Colonic mucosa (tissue), 4 donors: ENCODE results near the gene LRMDA. TPM values are rescaled to one million over a fixed set of nuclear protein-coding genes. Genes with fewer than 3 reads are reported as not detected.

Experiments
- DNase-seq: peaks from one replicate; pipeline ENCODE4 v3.0.0-alpha.2; 2020
- H3K27ac ChIP-seq: fragments of 200-600 bp; one replicate; pipeline ENCODE4 v1.8.0; 2021
- H3K27me3 ChIP-seq: fragments of 200-600 bp; one replicate; pipeline ENCODE4 v1.8.0; 2021
- H3K36me3 ChIP-seq: fragments of 200-600 bp; one replicate; pipeline ENCODE4 v1.8.0; 2021
- H3K4me1 ChIP-seq: fragments of 200-600 bp; one replicate; pipeline ENCODE4 v1.8.0; 2021; ENCODE audit warnings: mild to moderate bottlenecking
- H3K4me3 ChIP-seq: fragments of 200-600 bp; one replicate; pipeline ENCODE4 v1.8.0; 2021
- H3K9ac ChIP-seq, 2 donors: one replicate each; pipeline ENCODE4 v1.7.0; 2013; ENCODE audit warnings: control low read depth in 2 of 2, low read depth in 2 of 2, low read length in 2 of 2
- H3K9me3 ChIP-seq: fragments of 200-600 bp; one replicate; pipeline ENCODE4 v1.8.0; 2021
- intact Hi-C: fragments of 100-400 bp; cut with DNase I; formaldehyde crosslinking; loops from one replicate; pipeline ENCODE4 v1.14.1; 2022
- total RNA-seq, 2 donors: library from RNA; stranded (reverse); fragmentation: NEBNext Ultra II Directional in 1 of 2; extraction: Animal tissue kit (Norgen Biotek cat#: 25700) in 1 of 2; gene quantifications; one replicate each; pipeline ENCODE4 v1.2.1, GENCODE V29; 2021
- TF ChIP-seq, protein P1 (sequence below): fragments of 200-600 bp; IDR thresholded peaks from one replicate; pipeline ENCODE4 v1.8.0; 2022; ENCODE audit warnings: antibody characterized with exemption, mild to moderate bottlenecking
- donor health status: healthy.
- donor health status: DM: no; HTN: no; CAD: no.
- donor health status: DM: no; HTN: no; CAD: no.

LRMDA gene
- total RNA-seq, 2 donors from 2014 or later, result 2.5 to 5.2 TPM

DNA sequence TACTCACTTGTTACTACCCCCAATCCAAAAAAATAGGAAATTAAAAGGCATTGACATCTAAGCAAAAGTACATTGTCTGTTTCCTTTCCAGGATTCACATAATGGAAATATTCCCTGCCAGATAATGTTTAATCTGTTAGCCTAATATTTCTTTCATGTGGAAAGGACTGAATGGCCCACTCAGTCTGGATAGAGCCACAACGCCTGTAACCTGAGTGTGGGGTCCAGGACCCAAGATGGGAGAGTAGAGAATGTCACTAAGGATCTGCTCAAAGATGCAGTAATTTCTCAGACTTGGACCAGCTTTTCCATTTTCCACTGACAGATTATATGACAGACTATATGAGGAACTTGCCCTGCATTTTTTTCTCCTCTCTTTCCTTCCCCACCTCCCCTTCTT, 1117.3 kb downstream of the LRMDA start:
- intact Hi-C loops, result loop anchor here (5.0 to 10.0 kb wide), 2 partner anchors 224 to 439 kb away; no protein-coding TSS in a partner anchor

DNA sequence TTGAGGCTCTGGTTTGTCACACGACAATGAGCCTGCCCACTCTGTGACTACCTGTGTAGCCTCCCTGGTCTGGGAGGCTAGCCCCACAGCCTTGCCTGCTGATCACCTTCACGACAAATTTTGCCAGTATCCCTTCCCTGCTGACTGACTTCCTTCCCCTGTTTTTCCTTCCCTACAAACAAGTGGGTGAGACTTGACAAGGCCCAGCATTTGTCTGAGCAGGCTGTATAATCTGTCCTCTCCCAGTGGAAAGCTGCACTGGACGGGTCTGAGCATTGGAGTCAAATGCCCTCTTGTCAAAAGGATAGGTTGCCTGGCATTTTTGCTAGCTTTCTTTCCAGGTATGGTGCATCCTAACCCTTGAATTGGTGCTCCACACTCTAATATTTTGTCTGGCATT, 1117.7 kb downstream of the LRMDA start:
- Histone ChIP-seq H3K9ac (no peak overlapping the region), H3K36me3 (no peaks in the 10 kb centered on the region), H3K9me3 (no peaks in the 10 kb centered on the region), H3K27me3 (no peaks in the 10 kb centered on the region), H3K4me3 (no peak overlapping the region), H3K27ac (no peak overlapping the region), H3K4me1 (no peaks in the 10 kb centered on the region)
- intact Hi-C loops, result loop anchor here (5.0 to 10.0 kb wide), 2 partner anchors 224 to 438 kb away; no protein-coding TSS in a partner anchor
- TF ChIP-seq, protein P1, sequence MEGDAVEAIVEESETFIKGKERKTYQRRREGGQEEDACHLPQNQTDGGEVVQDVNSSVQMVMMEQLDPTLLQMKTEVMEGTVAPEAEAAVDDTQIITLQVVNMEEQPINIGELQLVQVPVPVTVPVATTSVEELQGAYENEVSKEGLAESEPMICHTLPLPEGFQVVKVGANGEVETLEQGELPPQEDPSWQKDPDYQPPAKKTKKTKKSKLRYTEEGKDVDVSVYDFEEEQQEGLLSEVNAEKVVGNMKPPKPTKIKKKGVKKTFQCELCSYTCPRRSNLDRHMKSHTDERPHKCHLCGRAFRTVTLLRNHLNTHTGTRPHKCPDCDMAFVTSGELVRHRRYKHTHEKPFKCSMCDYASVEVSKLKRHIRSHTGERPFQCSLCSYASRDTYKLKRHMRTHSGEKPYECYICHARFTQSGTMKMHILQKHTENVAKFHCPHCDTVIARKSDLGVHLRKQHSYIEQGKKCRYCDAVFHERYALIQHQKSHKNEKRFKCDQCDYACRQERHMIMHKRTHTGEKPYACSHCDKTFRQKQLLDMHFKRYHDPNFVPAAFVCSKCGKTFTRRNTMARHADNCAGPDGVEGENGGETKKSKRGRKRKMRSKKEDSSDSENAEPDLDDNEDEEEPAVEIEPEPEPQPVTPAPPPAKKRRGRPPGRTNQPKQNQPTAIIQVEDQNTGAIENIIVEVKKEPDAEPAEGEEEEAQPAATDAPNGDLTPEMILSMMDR, result no peak
- DNase-seq, result no peak

More for the DNA sequence above, 1117.3 kb downstream of the LRMDA start:
- Histone ChIP-seq H3K27ac (no peak overlapping the region), H3K27me3 (no peaks in the 10 kb centered on the region), H3K4me1 (no peaks in the 10 kb centered on the region), H3K36me3 (no peaks in the 10 kb centered on the region), H3K9me3 (no peaks in the 10 kb centered on the region), H3K4me3 (no peak overlapping the region), H3K9ac (no peak overlapping the region)
- DNase-seq, result no peak
- TF ChIP-seq, protein P1, result no peak

DNA sequence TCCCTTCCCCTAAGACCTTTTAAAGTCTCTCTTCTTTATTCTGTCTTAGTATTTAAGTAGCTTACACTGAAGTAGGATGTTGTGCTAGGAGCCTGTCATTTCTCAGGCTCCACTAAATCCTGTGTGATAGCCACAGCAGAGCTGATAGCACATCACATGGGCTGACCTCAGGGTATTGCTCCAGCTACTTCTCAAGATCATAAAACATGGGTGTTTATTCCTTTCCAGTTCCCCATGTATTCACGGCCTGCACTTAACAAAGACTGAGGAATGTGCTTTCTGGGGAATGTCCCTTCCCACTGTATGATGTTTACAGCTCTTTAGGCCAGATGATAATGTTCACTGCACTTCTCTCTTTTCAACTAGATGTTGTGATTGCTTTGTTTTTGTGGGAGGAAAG, 1119.4 kb downstream of the LRMDA start:
- no peaks in the 10 kb centered on the region for H3K9me3 ChIP-seq
- no peak overlapping the region for H3K27ac ChIP-seq
- TF ChIP-seq, protein P1, result no peak
- intact Hi-C loops, result no loop called here
- no peak for DNase-seq
- H3K4me3 ChIP-seq, result no peak overlapping the region
- H3K4me1 ChIP-seq, result no peaks in the 10 kb centered on the region
- H3K9ac ChIP-seq, result no peak overlapping the region
- H3K27me3 ChIP-seq, result no peaks in the 10 kb centered on the region
- H3K36me3 ChIP-seq, result no peaks in the 10 kb centered on the region

DNA sequence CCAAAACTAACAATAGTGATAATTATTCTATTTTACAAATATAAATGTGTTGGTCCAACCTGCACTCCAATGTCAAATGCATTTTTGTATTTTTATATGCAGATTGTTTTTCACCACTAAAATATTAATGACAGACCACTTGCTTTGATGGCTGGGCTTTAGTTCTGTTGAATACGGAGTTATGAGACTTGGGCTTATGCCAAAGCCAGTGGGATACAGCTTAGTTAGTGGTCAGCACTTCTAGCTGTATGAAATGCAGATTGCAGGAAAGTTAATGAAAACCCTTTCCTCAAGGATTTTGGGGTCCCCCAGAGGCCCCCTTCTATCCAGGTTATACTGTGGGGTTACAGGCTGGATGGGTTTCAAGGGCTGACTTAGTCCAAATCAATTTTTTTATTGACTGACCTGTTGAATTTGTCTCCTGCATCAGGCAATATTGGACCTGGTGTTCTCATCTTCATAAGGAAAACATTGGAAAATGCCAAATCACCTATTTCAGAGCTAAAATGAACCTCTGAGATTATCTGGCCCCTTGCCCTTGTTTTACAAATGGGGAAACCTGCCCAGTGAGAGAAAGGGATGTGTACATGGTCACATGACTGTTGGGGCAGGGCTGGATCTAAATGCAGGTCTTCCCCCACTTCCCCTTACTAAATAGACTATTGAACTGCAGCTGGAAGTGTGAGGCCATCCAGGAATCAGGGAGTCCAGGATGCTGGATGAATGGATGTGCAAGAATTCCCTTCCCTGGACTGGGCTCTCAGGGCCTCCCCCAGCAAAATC, 1120.9 kb downstream of the LRMDA start:
- Histone ChIP-seq H3K4me3 (no peak overlapping the region), H3K27ac (no peak overlapping the region), H3K9me3 (no peaks in the 10 kb centered on the region), H3K36me3 (no peaks in the 10 kb centered on the region), H3K27me3 (no peaks in the 10 kb centered on the region), H3K4me1 (no peaks in the 10 kb centered on the region), H3K9ac (no peak overlapping the region)
- intact Hi-C loops, result no loop called here
- no peak for DNase-seq
- TF ChIP-seq, protein P1, result no peak

DNA sequence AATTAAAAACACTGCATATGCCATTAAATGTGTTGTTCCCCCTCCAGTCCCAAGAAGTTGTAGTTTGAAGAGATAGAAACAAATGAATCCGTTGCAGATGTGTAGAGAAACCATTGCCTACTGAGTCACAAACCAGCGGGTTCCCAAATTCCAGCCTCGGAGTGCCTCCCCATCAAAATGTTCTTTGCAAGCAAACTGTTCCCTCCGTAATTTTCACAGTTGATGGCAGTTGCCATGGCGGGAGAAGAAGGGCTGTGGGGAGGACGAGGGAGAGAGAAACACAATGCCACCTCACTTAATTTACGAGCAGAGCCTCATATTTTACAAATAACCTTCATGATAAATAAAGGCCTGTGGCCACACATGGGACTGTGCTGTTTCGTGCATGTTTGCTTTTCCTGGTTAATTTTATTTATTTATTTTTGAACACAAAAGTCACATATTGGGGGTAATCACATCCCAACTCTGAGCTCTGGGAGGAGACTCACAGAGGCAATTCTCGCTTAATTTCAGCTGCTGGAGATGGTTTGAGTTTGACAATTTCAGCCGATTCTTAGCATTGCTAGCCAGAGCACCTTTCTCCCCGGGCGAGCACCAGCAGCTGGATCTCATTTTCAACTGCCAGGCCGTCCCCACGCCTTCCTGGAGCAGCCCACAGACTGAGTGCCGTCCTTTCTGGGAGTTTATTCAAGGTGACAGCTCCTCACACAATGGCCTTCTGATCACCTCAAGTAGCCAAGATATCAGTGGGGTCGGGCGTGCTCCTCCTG, 1122.0 kb downstream of the LRMDA start:
- no peak for DNase-seq
- Histone ChIP-seq H3K27me3 (no peaks in the 10 kb centered on the region), H3K9ac (no peak overlapping the region), H3K9me3 (no peaks in the 10 kb centered on the region), H3K27ac (no peak overlapping the region), H3K4me3 (no peak overlapping the region), H3K4me1 (no peaks in the 10 kb centered on the region), H3K36me3 (no peaks in the 10 kb centered on the region)
- TF ChIP-seq, protein P1, result no peak
- intact Hi-C loops, result no loop called here
